Trophoblast cell (in vitro differentiated cells and primary cell): ENCODE measurements around the gene KIRREL3.

ENCODE experiments used
- DNase-seq, 2 donors: peaks; one replicate each; pipeline ENCODE4 v3.0.0-alpha.2; 2016
- H2AFZ ChIP-seq: 2 replicates; pipeline ENCODE4 v1.6.1; 2013; ENCODE audit warnings: low read length, moderate library complexity, mild to moderate bottlenecking; ENCODE audit not compliant: insufficient read depth, poor library complexity
- H2AK5ac ChIP-seq: 2 replicates; pipeline ENCODE4 v1.6.1; 2013; ENCODE audit warnings: mild to moderate bottlenecking, low read length
- H2BK120ac ChIP-seq: 2 replicates; pipeline ENCODE4 v1.6.1; 2013; ENCODE audit warnings: low read length, mild to moderate bottlenecking, moderate library complexity; ENCODE audit not compliant: insufficient read depth, poor library complexity
- H2BK12ac ChIP-seq: 2 replicates; pipeline ENCODE4 v1.6.1; 2013; ENCODE audit warnings: mild to moderate bottlenecking, low read length, moderate library complexity
- H2BK5ac ChIP-seq: 2 replicates; pipeline ENCODE4 v1.6.1; 2013; ENCODE audit warnings: low read length, low read depth, moderate library complexity, mild to moderate bottlenecking; ENCODE audit not compliant: poor library complexity
- H3K14ac ChIP-seq: 2 replicates; pipeline ENCODE4 v1.6.1; 2013; ENCODE audit warnings: mild to moderate bottlenecking, low read length
- H3K18ac ChIP-seq: 2 replicates; pipeline ENCODE4 v1.6.1; 2013; ENCODE audit warnings: mild to moderate bottlenecking, low read length
- H3K23ac ChIP-seq: 2 replicates; pipeline ENCODE4 v1.6.1; 2013; ENCODE audit warnings: low read length
- H3K27ac ChIP-seq: 2 replicates; pipeline ENCODE4 v1.5.1; 2013; ENCODE audit warnings: low read depth, mild to moderate bottlenecking, inconsistent platforms, low read length, moderate library complexity
- H3K27me3 ChIP-seq: 2 replicates; pipeline ENCODE4 v1.6.1; 2013; ENCODE audit warnings: inconsistent platforms, mild to moderate bottlenecking, low read length, moderate library complexity; ENCODE audit not compliant: insufficient read depth
- H3K36me3 ChIP-seq, 2 experiments: 1 replicate in 1 of 2; 2 replicates in 1 of 2; pipeline ENCODE4 v1.6.1; 2013; ENCODE audit warnings: low read length in 2 of 2, mild to moderate bottlenecking in 2 of 2, moderate library complexity in 1 of 2; ENCODE audit not compliant: insufficient read depth in 2 of 2, control insufficient read depth in 1 of 2
- H3K4ac ChIP-seq: 2 replicates; pipeline ENCODE4 v1.6.1; 2013; ENCODE audit warnings: low read depth, mild to moderate bottlenecking, low read length, moderate library complexity
- H3K4me1 ChIP-seq, 2 experiments: 1 replicate in 1 of 2; 2 replicates in 1 of 2; pipeline ENCODE4 v1.6.1; 2013; ENCODE audit warnings: low read length in 2 of 2, mild to moderate bottlenecking in 2 of 2, moderate library complexity in 1 of 2; ENCODE audit not compliant: insufficient read depth in 2 of 2, control insufficient read depth in 1 of 2
- H3K4me2 ChIP-seq: 2 replicates; pipeline ENCODE4 v1.6.1; 2013; ENCODE audit warnings: inconsistent platforms, mild to moderate bottlenecking, low read length, moderate library complexity
- H3K4me3 ChIP-seq: 2 replicates; pipeline ENCODE4 v1.5.1; 2013; ENCODE audit warnings: mild to moderate bottlenecking, low read depth, low read length, inconsistent platforms
- H3K79me1 ChIP-seq: one replicate; pipeline ENCODE4 v1.6.1; 2013; ENCODE audit warnings: low read length
- H3K79me2 ChIP-seq: 2 replicates; pipeline ENCODE4 v1.6.1; 2013; ENCODE audit warnings: low read length, mild to moderate bottlenecking; ENCODE audit not compliant: control insufficient read depth, insufficient read depth, poor library complexity
- H3K9ac ChIP-seq: 2 replicates; pipeline ENCODE4 v1.6.1; 2013; ENCODE audit warnings: mild to moderate bottlenecking, low read length
- H3K9me3 ChIP-seq: 2 replicates; pipeline ENCODE4 v1.6.1; 2013; ENCODE audit warnings: low read depth, mild to moderate bottlenecking, control low read depth, inconsistent platforms, low read length; ENCODE audit not compliant: insufficient read depth
- H4K12ac ChIP-seq: 2 replicates; pipeline ENCODE4 v1.6.1; 2013; ENCODE audit warnings: low read depth, mild to moderate bottlenecking, low read length, moderate library complexity
- H4K8ac ChIP-seq: 2 replicates; pipeline ENCODE4 v1.6.1; 2013; ENCODE audit warnings: low read depth, mild to moderate bottlenecking, low read length, moderate library complexity
- H4K91ac ChIP-seq: one replicate; pipeline ENCODE4 v1.6.1; 2013; ENCODE audit warnings: low read depth, mild to moderate bottlenecking, low read length, moderate library complexity
- WGBS: extraction: QIAGEN DNeasy Blood & Tissue Kit; methylation state at CpG from one replicate; pipeline ENCODE4 v1.1.7; 2013; ENCODE audit warnings: missing lambda C conversion rate; ENCODE audit not compliant: insufficient read length, insufficient coverage; ENCODE audit errors: extremely low coverage; 5-methylcytosine and 5-hydroxymethylcytosine counted together

The KIRREL3 gene

DNA sequence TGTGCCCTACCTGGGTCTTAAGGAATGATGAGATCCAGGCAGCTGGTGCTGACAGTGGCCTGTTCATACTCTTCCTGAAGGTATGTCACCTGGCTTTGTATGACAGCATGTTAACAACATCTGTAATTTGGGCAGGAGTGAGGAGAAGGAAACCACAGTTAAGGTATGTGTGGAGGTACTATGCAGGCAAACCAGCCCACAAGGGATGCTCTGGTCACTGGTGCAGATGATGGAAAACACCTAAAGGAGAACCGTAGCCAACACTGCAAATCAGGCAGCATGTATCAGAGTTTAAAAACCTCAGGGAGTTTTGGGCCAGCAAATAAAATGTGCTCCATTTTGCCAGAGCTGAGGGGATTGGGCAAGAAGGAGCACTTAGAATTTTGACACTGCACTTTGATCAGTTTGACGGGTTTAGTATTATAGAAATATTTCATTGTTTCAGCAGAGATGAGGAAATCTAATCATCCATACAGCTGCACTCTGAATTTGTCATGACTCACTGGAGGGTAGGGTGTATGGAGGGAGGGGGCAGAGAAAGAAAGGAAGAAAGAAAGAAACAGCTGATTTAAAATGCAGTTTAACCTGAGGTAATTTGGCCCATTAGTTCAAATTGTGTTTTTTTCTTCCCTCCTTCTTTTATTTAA is 260.9 kb downstream of the KIRREL3 start:
- Histone ChIP-seq H3K18ac (no peak overlapping the region), H3K27me3 (no peaks in the 10 kb centered on the region), H3K27ac (no peak overlapping the region), H2AK5ac (no peak overlapping the region), H3K4me2 (no peak overlapping the region), H3K9ac (no peak overlapping the region), H2AFZ (no peak overlapping the region), H3K4ac (no peak overlapping the region), H3K14ac (no peak overlapping the region), H4K91ac (no peak overlapping the region), H4K8ac (no peak overlapping the region), H3K4me3 (no peak overlapping the region), H2BK12ac (no peak overlapping the region), H2BK5ac (no peak overlapping the region), H3K23ac (no peak overlapping the region), H3K36me3 (no peaks in the 10 kb centered on the region), H4K12ac (no peak overlapping the region), H3K4me1 (no peaks in the 10 kb centered on the region), H3K9me3 (no peaks in the 10 kb centered on the region), H2BK120ac (no peak overlapping the region), H3K79me2 (no peaks in the 10 kb centered on the region), H3K79me1 (no peaks in the 10 kb centered on the region)
- DNase-seq = no peak
- no CpG with 5 or more reads among the region's 2 CpGs for WGBS

DNA sequence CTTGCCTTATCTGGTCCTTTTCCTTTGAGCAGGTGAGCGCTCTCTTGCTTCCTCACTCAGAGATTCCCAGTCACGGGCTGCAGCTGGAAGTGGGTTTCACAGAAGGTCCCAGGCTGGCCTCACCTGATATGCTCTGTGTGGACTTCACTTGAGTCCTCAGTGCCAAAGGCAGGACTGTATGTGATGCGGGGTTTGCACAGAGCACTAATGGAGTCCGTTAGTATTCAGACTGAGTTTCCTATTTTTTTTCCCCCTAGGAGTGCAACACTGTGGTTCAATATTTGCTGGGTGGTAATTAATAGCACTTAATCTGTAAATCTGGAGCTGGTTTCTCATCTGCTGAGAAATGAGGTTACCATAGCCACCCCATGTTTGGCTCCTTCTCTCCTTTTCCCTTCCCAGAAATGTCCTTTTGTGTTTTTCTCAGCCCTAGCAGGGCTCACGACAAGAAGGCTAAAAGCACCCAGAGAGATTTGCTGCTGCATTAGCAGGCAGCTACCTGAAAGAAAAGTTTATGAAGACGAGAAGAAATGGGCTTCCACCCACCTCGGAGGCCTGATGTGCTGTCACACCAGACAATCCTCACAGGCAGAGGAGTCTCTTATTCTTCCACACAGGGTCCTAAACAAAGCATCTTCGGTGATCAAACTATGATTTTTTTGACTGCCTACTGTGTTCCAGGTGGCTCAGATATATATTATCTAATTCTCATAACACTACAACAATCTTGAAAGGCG is 262.1 kb downstream of the KIRREL3 start:
- Histone ChIP-seq H3K9ac (no peak overlapping the region), H3K4me3 (no peak overlapping the region), H3K79me2 (no peaks in the 10 kb centered on the region), H3K27me3 (no peaks in the 10 kb centered on the region), H2BK120ac (no peak overlapping the region), H3K9me3 (no peaks in the 10 kb centered on the region), H3K23ac (no peak overlapping the region), H4K8ac (no peak overlapping the region), H2AFZ (no peak overlapping the region), H4K12ac (no peak overlapping the region), H2BK12ac (no peak overlapping the region), H3K14ac (no peak overlapping the region), H3K79me1 (no peaks in the 10 kb centered on the region), H3K36me3 (no peaks in the 10 kb centered on the region), H3K4ac (no peak overlapping the region), H4K91ac (no peak overlapping the region), H3K4me1 (no peaks in the 10 kb centered on the region), H3K4me2 (no peak overlapping the region), H2AK5ac (no peak overlapping the region), H3K27ac (no peak overlapping the region), H2BK5ac (no peak overlapping the region), H3K18ac (no peak overlapping the region)
- no CpG with 5 or more reads among the region's 9 CpGs for WGBS
- DNase-seq = no peak

GRCh38 chr11:126736682-126737572 is 263.6 kb downstream of the KIRREL3 start:
- H2AFZ ChIP-seq = no peak overlapping the region
- no peak overlapping the region for H3K14ac ChIP-seq
- no peak overlapping the region for H2AK5ac ChIP-seq
- H3K18ac ChIP-seq = no peak overlapping the region
- WGBS = no CpG with 5 or more reads among the region's 12 CpGs
- no peaks in the 10 kb centered on the region for H3K27me3 ChIP-seq
- no peaks in the 10 kb centered on the region for H3K79me2 ChIP-seq
- H3K27ac ChIP-seq = no peak overlapping the region
- no peaks in the 10 kb centered on the region for H3K79me1 ChIP-seq
- no peaks in the 10 kb centered on the region for H3K36me3 ChIP-seq
- no peak overlapping the region for H4K8ac ChIP-seq
- H3K4me3 ChIP-seq = no peak overlapping the region
- no peak overlapping the region for H2BK12ac ChIP-seq
- H4K91ac ChIP-seq = no peak overlapping the region
- no peak overlapping the region for H2BK120ac ChIP-seq
- H3K23ac ChIP-seq = no peak overlapping the region
- H3K9ac ChIP-seq = no peak overlapping the region
- no peaks in the 10 kb centered on the region for H3K4me1 ChIP-seq
- no peak overlapping the region for H3K4me2 ChIP-seq
- H4K12ac ChIP-seq = no peak overlapping the region
- no peak for DNase-seq
- H3K4ac ChIP-seq = no peak overlapping the region
- H3K9me3 ChIP-seq = no peaks in the 10 kb centered on the region
- no peak overlapping the region for H2BK5ac ChIP-seq

DNA sequence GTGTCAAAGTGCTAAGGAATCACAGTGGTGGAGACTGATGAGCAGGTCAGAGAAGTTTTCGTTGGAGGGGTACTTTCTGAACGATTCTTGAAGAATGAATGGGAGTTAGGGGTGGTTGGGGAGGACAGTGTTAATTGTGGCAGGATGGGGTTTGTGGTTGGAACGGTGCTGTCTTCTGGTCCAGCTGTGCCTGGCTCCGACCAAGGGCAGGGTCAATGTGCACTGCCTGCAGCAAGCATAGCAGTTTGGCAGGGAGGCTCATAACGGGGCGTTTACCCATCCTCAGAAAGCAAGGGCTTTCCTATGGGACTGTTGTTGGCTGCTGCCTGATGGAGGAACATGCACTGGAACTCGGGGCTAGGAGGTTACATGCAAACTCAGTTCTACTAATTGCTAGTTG is 265.8 kb downstream of the KIRREL3 start:
- Histone ChIP-seq H3K9me3 (no peaks in the 10 kb centered on the region), H3K4ac (no peak overlapping the region), H3K27me3 (no peaks in the 10 kb centered on the region), H3K18ac (no peak overlapping the region), H2BK5ac (no peak overlapping the region), H2BK120ac (no peak overlapping the region), H2BK12ac (no peak overlapping the region), H3K36me3 (no peaks in the 10 kb centered on the region), H3K4me2 (no peak overlapping the region), H4K12ac (no peak overlapping the region), H4K91ac (no peak overlapping the region), H3K4me3 (no peak overlapping the region), H3K23ac (no peak overlapping the region), H3K4me1 (no peaks in the 10 kb centered on the region), H3K14ac (no peak overlapping the region), H2AFZ (no peak overlapping the region), H3K79me2 (no peaks in the 10 kb centered on the region), H3K27ac (no peak overlapping the region), H3K79me1 (no peaks in the 10 kb centered on the region), H4K8ac (no peak overlapping the region), H3K9ac (no peak overlapping the region), H2AK5ac (no peak overlapping the region)
- WGBS = 100% methylated on average over 1 of the region's 7 CpGs
- no peak for DNase-seq
